ENCODE data around the gene ACP7. TPM values are rescaled to one million over a fixed set of nuclear protein-coding genes. Genes with fewer than 3 reads are reported as not detected.
A peak's percentile ranks its signal among the peaks of the same experiment; 100 is the strongest.

Gene ACP7
- total RNA-seq, 2 experiments from 2014 or later = not detected

DNA sequence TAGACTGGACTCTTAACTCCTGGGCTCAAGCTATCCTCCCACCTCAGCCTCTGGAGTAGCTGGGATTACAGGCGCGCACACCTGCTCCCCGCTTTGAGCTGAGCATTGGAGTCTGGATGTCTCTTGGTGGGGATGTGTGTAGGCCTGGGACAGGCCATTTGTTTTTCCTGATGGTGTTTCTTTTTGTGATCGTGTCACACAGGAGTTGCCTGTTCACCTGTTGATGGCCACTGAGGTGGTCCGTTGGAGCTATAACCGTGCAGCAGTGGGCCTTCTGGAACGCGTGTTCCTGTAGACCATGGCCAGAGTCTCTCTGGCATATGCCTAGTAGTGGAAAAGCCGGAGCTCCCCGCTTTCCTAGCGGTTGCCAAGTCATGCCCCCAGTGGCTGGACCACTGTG, 44.9 kb downstream of the ACP7 start:
- peaks cover 40% of the 10 kb centered on the region for H3K4me1 Mint-ChIP-seq
- no peak overlapping the region for H3K4me3 Mint-ChIP-seq
- no peak overlapping the region for H3K27ac Mint-ChIP-seq
- no peaks in the 10 kb centered on the region for H3K27me3 Mint-ChIP-seq
- no peaks in the 10 kb centered on the region for H3K9me3 Mint-ChIP-seq
- no peak for DNase-seq
- H3K36me3 Mint-ChIP-seq = no peaks in the 10 kb centered on the region

DNA sequence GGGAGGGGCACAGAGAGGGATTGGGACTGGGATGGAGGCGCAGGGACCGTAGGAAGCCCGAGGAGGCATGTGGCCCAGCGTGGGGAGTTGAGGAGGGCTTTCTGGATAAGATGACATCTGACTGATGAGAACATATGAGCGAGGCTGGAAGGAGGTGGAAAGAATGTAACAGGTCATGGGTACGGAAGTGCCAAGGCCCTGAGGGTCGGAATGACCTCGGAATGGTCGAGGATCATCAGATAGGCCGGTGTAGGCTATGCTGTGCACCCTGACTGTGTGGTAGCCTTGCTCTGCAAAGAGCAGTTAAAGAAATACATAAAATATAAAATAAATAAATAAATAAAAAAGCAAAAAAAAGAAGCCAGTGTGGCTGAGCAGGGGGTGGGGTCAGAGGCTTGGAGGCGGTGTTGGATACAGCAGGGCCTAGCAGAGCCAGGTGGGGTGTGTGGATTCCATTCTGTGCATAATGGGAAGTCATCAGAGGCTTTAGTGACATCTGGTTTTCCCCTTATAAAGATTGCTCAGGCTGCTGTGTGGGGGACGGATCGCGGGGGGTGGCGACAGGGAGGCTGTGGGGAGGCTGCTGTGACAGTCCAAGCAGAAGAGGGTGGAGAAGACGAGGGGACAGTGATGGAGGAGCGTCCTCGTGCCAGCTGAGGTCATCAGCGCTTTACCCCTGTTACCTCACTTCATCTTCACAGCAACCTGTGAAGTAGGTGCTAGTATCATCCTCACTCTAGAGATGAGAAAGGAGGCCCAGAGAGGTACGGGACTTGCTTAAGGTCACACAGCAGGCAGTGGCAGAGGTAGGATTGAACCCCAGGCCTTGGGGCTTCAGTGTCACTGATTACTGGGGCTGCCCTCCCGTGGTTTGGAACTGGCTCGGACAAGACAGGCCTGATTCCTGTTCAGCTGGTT, 46.4 kb downstream of the ACP7 start:
- no peak for DNase-seq
- no peaks in the 10 kb centered on the region for H3K36me3 Mint-ChIP-seq
- H3K4me1 Mint-ChIP-seq = peaks cover 35% of the 10 kb centered on the region
- no peak overlapping the region for H3K4me3 Mint-ChIP-seq
- no peaks in the 10 kb centered on the region for H3K9me3 Mint-ChIP-seq
- H3K27ac Mint-ChIP-seq = no peak overlapping the region
- no peaks in the 10 kb centered on the region for H3K27me3 Mint-ChIP-seq

DNA sequence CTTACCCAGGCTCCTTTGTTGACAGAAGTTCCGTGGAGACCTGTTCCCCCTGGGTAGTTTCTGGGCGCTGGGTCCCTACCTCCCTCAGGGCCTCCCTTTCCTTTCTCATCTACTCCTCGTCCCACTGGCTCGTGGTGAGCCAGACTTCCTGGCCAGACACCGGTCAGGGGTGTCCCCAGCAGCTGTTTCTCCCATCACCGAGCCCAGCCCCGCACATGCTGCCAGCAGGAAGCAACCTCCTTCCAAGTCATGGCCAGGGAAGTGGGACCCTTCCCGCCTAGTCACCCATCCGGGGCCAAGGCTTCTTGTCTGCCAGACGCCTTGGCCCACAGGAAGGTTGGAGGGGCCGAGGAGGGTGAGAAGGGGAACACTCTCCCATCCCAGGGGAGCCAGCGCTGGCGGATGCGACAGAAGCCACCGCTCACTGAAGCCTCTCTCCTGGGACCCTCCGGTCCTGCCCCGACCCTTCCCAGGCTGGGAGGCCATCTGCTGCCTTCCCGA, 47.1 kb downstream of the ACP7 start:
- no peak for DNase-seq
- peaks cover 32% of the 10 kb centered on the region for H3K4me1 Mint-ChIP-seq
- H3K36me3 Mint-ChIP-seq = no peaks in the 10 kb centered on the region
- H3K4me3 Mint-ChIP-seq = no peak overlapping the region
- H3K27me3 Mint-ChIP-seq = no peaks in the 10 kb centered on the region
- H3K27ac Mint-ChIP-seq = peak overlapping the region; percentile 9
- no peaks in the 10 kb centered on the region for H3K9me3 Mint-ChIP-seq

GRCh38 chr19:39132344-39132969, 48.3 kb downstream of the ACP7 start:
- Mint-ChIP-seq H3K4me3 (no peak overlapping the region), H3K27me3 (no peaks in the 10 kb centered on the region), H3K27ac (no peak overlapping the region), H3K4me1 (peaks cover 24% of the 10 kb centered on the region), H3K36me3 (no peaks in the 10 kb centered on the region), H3K9me3 (no peaks in the 10 kb centered on the region)
- DNase-seq = no peak

GRCh38 chr19:39133431-39134270, 49.5 kb downstream of the ACP7 start:
- peaks cover 23% of the 10 kb centered on the region for H3K4me1 Mint-ChIP-seq
- H3K36me3 Mint-ChIP-seq = no peaks in the 10 kb centered on the region
- H3K4me3 Mint-ChIP-seq = no peak overlapping the region
- H3K27ac Mint-ChIP-seq = no peak overlapping the region
- H3K9me3 Mint-ChIP-seq = no peaks in the 10 kb centered on the region
- no peak for DNase-seq
- no peaks in the 10 kb centered on the region for H3K27me3 Mint-ChIP-seq

DNA sequence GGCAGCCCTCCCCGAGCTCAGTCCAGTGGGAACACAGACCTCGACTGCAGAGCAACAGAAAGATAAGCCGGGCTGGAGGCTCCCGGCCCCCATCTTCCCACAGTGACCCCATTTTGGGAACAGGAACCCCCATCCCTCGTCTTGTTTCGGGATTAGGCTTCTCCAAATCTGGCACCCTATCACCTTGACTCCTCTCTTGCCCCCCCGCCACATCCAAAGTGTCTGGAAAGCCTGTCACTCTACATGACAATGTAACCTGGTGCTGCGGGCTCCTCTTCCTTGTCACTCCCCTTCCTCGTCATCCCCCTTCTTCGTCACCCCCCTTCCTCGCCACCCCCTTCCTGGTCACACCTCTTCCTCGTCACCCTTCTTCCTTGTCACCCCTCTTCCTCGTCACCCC, 51.5 kb downstream of the ACP7 start:
- H3K36me3 Mint-ChIP-seq = no peaks in the 10 kb centered on the region
- no peak overlapping the region for H3K27ac Mint-ChIP-seq

GRCh38 chr19:39136225-39136940, 52.2 kb downstream of the ACP7 start:
- no peaks in the 10 kb centered on the region for H3K36me3 Mint-ChIP-seq
- H3K27ac Mint-ChIP-seq = no peak overlapping the region
- H3K4me3 Mint-ChIP-seq = no peak overlapping the region
- no peaks in the 10 kb centered on the region for H3K27me3 Mint-ChIP-seq
- DNase-seq = no peak
- no peaks in the 10 kb centered on the region for H3K9me3 Mint-ChIP-seq
- peaks cover 10% of the 10 kb centered on the region for H3K4me1 Mint-ChIP-seq

More for the DNA sequence above, 51.5 kb downstream of the ACP7 start:
- no peak overlapping the region for H3K4me3 Mint-ChIP-seq
- peaks cover 15% of the 10 kb centered on the region for H3K4me1 Mint-ChIP-seq
- no peak for DNase-seq
- H3K27me3 Mint-ChIP-seq = no peaks in the 10 kb centered on the region
- H3K9me3 Mint-ChIP-seq = no peaks in the 10 kb centered on the region

DNA sequence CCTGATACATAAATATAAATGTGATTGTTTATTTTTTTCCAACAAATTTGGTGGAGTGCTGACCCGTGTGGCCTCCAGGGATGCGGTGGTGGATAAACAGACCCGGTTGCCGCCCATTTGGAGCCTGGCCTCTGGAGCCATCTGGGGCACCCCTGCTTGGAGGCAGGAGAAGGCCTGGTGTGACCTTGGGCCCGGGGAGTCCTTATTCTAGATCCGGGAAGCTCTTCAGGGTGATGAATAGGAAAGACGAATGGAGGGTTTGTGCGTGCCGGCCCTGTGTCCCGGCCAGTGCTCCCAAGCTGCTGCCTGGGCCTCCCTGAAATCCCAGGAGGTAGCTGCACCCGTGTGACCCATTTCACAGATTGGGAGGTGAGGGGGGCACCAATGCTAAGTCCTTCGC, 53.0 kb downstream of the ACP7 start:
- no peaks in the 10 kb centered on the region for H3K9me3 Mint-ChIP-seq
- H3K4me3 Mint-ChIP-seq = no peak overlapping the region
- DNase-seq = no peak
- H3K27me3 Mint-ChIP-seq = no peaks in the 10 kb centered on the region
- no peaks in the 10 kb centered on the region for H3K36me3 Mint-ChIP-seq
- H3K4me1 Mint-ChIP-seq = peaks cover 8% of the 10 kb centered on the region
- H3K27ac Mint-ChIP-seq = no peak overlapping the region

DNA sequence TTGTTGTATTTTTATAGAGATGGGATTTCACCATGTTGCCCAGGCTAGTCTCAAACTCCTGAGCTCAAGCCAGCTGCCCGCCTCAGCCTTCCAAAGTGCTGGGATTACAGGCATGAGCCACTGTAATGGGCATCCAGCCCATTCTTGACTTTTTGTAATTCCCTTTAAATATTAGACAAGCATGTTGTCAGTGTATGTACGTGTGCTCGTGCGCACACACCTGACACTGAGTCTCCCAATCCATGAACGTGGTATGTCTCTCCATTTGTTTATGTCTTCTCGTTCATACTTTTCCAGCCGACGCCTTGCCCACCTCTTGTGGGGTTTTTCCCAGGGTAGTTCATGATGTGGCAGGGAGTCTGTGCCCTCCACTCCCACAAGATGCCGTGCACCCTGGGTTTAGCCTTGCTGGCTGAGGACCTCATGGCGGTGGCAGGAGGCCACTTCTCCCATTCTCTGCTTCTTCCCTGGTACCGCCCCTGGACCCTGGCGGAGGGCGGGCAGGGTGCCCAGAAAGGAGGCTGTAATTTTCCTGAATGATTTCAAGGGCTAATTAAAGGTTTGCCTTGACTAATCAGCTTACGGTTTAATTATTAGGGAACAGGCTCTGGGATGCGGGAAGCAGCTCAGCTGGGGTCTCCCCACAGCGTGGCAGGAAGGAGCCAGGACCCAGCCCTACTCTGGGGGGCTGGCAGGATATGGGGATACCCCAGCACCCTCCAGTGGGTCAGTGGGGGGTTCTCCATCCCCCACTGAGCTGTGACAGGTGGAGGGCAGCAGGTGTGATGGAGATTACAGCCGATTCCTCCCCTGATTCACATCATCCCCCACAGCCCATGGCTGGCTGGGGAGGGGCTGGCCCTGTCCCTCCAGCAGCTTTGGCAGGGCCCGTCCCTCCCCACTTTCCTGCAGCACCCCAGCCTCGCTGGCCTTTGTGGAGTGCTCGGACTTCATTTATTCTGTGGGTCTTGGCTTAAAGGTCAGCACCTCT, 54.3 kb downstream of the ACP7 start:
- no peak overlapping the region for H3K4me3 Mint-ChIP-seq
- no peaks in the 10 kb centered on the region for H3K9me3 Mint-ChIP-seq

GRCh38 chr19:39139305-39139874, 55.2 kb downstream of the ACP7 start:
- Mint-ChIP-seq H3K4me3 (no peak overlapping the region), H3K9me3 (no peaks in the 10 kb centered on the region), H3K27me3 (no peaks in the 10 kb centered on the region), H3K36me3 (no peaks in the 10 kb centered on the region), H3K27ac (no peak overlapping the region), H3K4me1 (no peaks in the 10 kb centered on the region)
- DNase-seq = no peak

More for the DNA sequence above, 54.3 kb downstream of the ACP7 start:
- no peak overlapping the region for H3K27ac Mint-ChIP-seq
- DNase-seq = no peak
- no peaks in the 10 kb centered on the region for H3K27me3 Mint-ChIP-seq
- no peaks in the 10 kb centered on the region for H3K4me1 Mint-ChIP-seq
- no peaks in the 10 kb centered on the region for H3K36me3 Mint-ChIP-seq

DNA sequence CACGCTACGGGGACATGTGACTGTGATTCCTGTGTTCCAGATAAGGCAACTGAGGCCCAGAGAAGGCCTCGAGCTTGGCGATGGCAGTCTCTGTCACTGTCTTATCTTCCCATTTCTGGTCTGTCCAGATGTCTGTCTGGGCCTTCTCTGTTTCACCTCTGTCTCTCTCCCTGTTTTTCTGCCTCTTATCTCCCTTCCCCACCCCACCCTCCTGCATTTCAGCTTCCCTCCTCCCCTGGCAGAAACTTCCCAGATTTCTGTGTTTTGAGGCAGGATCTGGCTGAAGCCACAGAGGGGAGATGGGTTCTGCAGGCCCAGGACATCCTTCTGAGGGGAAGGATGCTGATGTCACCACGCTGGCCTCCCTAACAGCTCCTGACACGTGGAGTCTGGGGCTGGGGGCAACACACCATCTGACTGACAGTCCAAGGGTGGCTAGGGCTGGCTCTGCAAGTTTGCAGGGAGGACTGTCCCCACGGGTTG, 55.8 kb downstream of the ACP7 start:
- no peak overlapping the region for H3K4me3 Mint-ChIP-seq
- no peak for DNase-seq
- H3K27me3 Mint-ChIP-seq = no peaks in the 10 kb centered on the region
- H3K9me3 Mint-ChIP-seq = no peaks in the 10 kb centered on the region
- peaks cover 6% of the 10 kb centered on the region for H3K4me1 Mint-ChIP-seq
- no peak overlapping the region for H3K27ac Mint-ChIP-seq
- no peaks in the 10 kb centered on the region for H3K36me3 Mint-ChIP-seq

DNA sequence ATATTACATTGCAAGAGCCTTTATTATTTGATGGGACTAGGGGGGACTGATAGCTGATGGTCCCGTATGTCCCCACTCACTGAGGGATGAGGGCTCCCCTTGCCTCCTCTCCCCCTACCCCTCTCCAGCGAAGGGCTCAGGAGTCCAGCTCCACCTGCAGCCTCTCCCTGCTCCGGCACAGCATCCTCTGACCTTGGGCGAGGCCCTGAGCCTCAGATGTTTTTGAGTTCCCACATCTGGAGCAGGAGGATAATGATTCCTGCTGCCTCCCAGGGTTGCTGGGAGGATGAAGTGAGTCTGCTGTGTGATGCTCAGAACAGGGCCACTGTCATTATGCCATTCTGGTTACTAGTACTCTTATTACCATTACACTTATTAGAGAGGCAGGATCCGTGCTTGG, 56.4 kb downstream of the ACP7 start:
- no peak overlapping the region for H3K27ac Mint-ChIP-seq

DNA sequence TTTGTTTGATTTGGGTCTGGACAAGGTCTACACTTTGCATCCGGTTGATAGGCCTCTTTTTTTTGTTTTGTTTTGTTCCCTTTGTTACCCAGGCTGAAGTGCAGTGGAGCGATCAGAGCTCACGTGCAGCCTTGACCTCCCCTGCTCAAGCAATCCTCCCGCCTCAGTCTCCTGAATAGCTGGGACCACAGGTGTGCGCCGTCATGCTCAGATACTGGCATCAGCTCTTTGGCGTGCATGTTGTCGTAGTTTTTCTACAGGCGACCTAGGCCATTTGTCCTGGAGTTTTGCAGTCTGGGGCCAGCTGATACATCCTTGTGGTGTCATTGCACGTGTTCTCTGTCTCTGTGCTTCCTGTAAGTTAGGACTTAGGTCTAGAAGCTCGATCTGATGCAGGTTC, 57.8 kb downstream of the ACP7 start:
- Mint-ChIP-seq H3K4me1 (peaks cover 6% of the 10 kb centered on the region), H3K36me3 (no peaks in the 10 kb centered on the region), H3K27me3 (no peaks in the 10 kb centered on the region), H3K27ac (no peak overlapping the region), H3K9me3 (no peaks in the 10 kb centered on the region), H3K4me3 (no peak overlapping the region)
- DNase-seq = no peak

More for the DNA sequence above, 56.4 kb downstream of the ACP7 start:
- H3K4me3 Mint-ChIP-seq = no peak overlapping the region
- peaks cover 6% of the 10 kb centered on the region for H3K4me1 Mint-ChIP-seq
- no peak for DNase-seq
- H3K9me3 Mint-ChIP-seq = no peaks in the 10 kb centered on the region
- H3K27me3 Mint-ChIP-seq = no peaks in the 10 kb centered on the region
- H3K36me3 Mint-ChIP-seq = no peaks in the 10 kb centered on the region
